ENCODE data around the gene POU6F1.

The POU6F1 gene

GRCh38 chr12:51217968-51218606 lies at the start of gene POU6F1:
Gene POU6F1, minus strand, starts transcription at chr12:51218062. Its CDS starts 11,226 bp downstream, at chr12:51206836.
- TF ChIP-seq USF1 (IDR thresholded peaks at IDR 0.05) (no peak; the same call in 1 of the 2 replicates), EGR1 (IDR thresholded peaks at IDR 0.05) (peak; percentile 69), TEAD4 (IDR thresholded peaks at IDR 0.05) (0 out of 2 replicates have a peak, but pooled peaks have one; percentile 20), MAX (IDR thresholded peaks at IDR 0.05) (peak; percentile 81), ZBTB7A (IDR thresholded peaks at IDR 0.05; ENCODE audit: low read depth) (peak; percentile 98), CEBPB (IDR thresholded peaks at IDR 0.05) (no peak), NFIC (IDR thresholded peaks at IDR 0.05) (no peak), EP300 (IDR thresholded peaks at IDR 0.05; ENCODE audit: borderline replicate concordance) (no peak), TAF1 (IDR thresholded peaks at IDR 0.05; ENCODE audit: low read depth) (peak; percentile 37), YY1 (IDR thresholded peaks at IDR 0.05; ENCODE audit: low read depth) (peak; percentile 27; the same call in 1 of the 2 replicates), CREB1 (IDR thresholded peaks at IDR 0.05; ENCODE audit: low read depth) (0 out of 2 replicates have a peak, but pooled peaks have one; percentile 49), REST (IDR thresholded peaks at IDR 0.05; ENCODE audit: low read depth) (no peak), TCF12 (IDR thresholded peaks at IDR 0.05; ENCODE audit: low read depth) (peak; percentile 46), RAD21 (IDR thresholded peaks at IDR 0.05; ENCODE audit: low read depth) (no peak), FOXM1 (IDR thresholded peaks at IDR 0.05; ENCODE audit: borderline replicate concordance, low read depth) (no peak)

GRCh38 chr12:51265024-51265423 lies 47.2 kb upstream of the POU6F1 start:
- TF ChIP-seq EGR1 (IDR thresholded peaks at IDR 0.05) (no peak), YY1 (IDR thresholded peaks at IDR 0.05; ENCODE audit: low read depth) (no peak)

- TF ChIP-seq EGR1 (IDR thresholded peaks at IDR 0.05) (no peak), ZBTB7A (IDR thresholded peaks at IDR 0.05; ENCODE audit: low read depth) (no peak), NFIC (IDR thresholded peaks at IDR 0.05) (no peak), TAF1 (IDR thresholded peaks at IDR 0.05; ENCODE audit: low read depth) (no peak), YY1 (IDR thresholded peaks at IDR 0.05; ENCODE audit: low read depth) (no peak), FOXM1 (IDR thresholded peaks at IDR 0.05; ENCODE audit: borderline replicate concordance, low read depth) (no peak), REST (IDR thresholded peaks at IDR 0.05; ENCODE audit: low read depth) (no peak), MAX (IDR thresholded peaks at IDR 0.05) (no peak), CEBPB (IDR thresholded peaks at IDR 0.05) (no peak), TEAD4 (IDR thresholded peaks at IDR 0.05) (no peak), CREB1 (IDR thresholded peaks at IDR 0.05; ENCODE audit: low read depth) (no peak), RAD21 (IDR thresholded peaks at IDR 0.05; ENCODE audit: low read depth) (no peak), EP300 (IDR thresholded peaks at IDR 0.05; ENCODE audit: borderline replicate concordance) (no peak), USF1 (IDR thresholded peaks at IDR 0.05) (no peak), TCF12 (IDR thresholded peaks at IDR 0.05; ENCODE audit: low read depth) (no peak)
Observed at GRCh38 chr12:51264297-51264696, 46.4 kb upstream of the POU6F1 start.

GRCh38 chr12:51263341-51263740 lies 45.5 kb upstream of the POU6F1 start:
- no peak for TF ChIP-seq MAX (IDR thresholded peaks at IDR 0.05)
- no peak for TF ChIP-seq FOXM1 (IDR thresholded peaks at IDR 0.05; ENCODE audit: borderline replicate concordance, low read depth)
- no peak for TF ChIP-seq TEAD4 (IDR thresholded peaks at IDR 0.05)
- TF ChIP-seq CEBPB (IDR thresholded peaks at IDR 0.05) = no peak
- TF ChIP-seq REST (IDR thresholded peaks at IDR 0.05; ENCODE audit: low read depth) = no peak
- TF ChIP-seq YY1 (IDR thresholded peaks at IDR 0.05; ENCODE audit: low read depth) = no peak
- no peak for TF ChIP-seq CREB1 (IDR thresholded peaks at IDR 0.05; ENCODE audit: low read depth)
- no peak for TF ChIP-seq USF1 (IDR thresholded peaks at IDR 0.05)
- no peak for TF ChIP-seq NFIC (IDR thresholded peaks at IDR 0.05)
- TF ChIP-seq TAF1 (IDR thresholded peaks at IDR 0.05; ENCODE audit: low read depth) = no peak
- TF ChIP-seq ZBTB7A (IDR thresholded peaks at IDR 0.05; ENCODE audit: low read depth) = no peak
- TF ChIP-seq TCF12 (IDR thresholded peaks at IDR 0.05; ENCODE audit: low read depth) = no peak
- TF ChIP-seq RAD21 (IDR thresholded peaks at IDR 0.05; ENCODE audit: low read depth) = no peak
- no peak for TF ChIP-seq EP300 (IDR thresholded peaks at IDR 0.05; ENCODE audit: borderline replicate concordance)
- TF ChIP-seq EGR1 (IDR thresholded peaks at IDR 0.05) = no peak

All from Ishikawa (cell line).